Epithelial cell of esophagus (primary cell): Measurements from ENCODE around the gene RNPEP.
"Not testable (repeated sequence)": the region's sequence is repeated elsewhere in the genome, so short reads cannot be mapped to it uniquely, and the experiment has no call there.

Experiments
- DNase-seq: peaks from one replicate; pipeline ENCODE4 v3.0.0; 2010; ENCODE audit warnings: low read depth
- H3K4me3 ChIP-seq: 2 replicates; pipeline ENCODE4 v1.5.1; 2011; ENCODE audit warnings: mild to moderate bottlenecking, low read length, control low read depth
- TF ChIP-seq, protein P1 (sequence below): IDR thresholded peaks from 2 replicates; pipeline ENCODE4 v1.5.1; 2011; ENCODE audit warnings: low read depth, mild to moderate bottlenecking, low read length, control low read depth, inconsistent platforms; ENCODE audit not compliant: insufficient read depth; ENCODE audit errors: missing control alignments

Gene RNPEP

DNA sequence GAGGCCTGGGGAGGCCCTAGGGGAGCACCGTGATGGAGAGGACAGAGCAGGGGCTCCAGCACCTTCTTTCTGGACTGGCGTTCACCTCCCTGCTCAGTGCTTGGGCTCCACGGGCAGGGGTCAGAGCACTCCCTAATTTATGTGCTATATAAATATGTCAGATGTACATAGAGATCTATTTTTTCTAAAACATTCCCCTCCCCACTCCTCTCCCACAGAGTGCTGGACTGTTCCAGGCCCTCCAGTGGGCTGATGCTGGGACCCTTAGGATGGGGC, 33.2 kb downstream of the RNPEP start:
- no peak for DNase-seq
- H3K4me3 ChIP-seq, result no peak overlapping the region
- TF ChIP-seq, protein P1, sequence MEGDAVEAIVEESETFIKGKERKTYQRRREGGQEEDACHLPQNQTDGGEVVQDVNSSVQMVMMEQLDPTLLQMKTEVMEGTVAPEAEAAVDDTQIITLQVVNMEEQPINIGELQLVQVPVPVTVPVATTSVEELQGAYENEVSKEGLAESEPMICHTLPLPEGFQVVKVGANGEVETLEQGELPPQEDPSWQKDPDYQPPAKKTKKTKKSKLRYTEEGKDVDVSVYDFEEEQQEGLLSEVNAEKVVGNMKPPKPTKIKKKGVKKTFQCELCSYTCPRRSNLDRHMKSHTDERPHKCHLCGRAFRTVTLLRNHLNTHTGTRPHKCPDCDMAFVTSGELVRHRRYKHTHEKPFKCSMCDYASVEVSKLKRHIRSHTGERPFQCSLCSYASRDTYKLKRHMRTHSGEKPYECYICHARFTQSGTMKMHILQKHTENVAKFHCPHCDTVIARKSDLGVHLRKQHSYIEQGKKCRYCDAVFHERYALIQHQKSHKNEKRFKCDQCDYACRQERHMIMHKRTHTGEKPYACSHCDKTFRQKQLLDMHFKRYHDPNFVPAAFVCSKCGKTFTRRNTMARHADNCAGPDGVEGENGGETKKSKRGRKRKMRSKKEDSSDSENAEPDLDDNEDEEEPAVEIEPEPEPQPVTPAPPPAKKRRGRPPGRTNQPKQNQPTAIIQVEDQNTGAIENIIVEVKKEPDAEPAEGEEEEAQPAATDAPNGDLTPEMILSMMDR, result no peak

DNA sequence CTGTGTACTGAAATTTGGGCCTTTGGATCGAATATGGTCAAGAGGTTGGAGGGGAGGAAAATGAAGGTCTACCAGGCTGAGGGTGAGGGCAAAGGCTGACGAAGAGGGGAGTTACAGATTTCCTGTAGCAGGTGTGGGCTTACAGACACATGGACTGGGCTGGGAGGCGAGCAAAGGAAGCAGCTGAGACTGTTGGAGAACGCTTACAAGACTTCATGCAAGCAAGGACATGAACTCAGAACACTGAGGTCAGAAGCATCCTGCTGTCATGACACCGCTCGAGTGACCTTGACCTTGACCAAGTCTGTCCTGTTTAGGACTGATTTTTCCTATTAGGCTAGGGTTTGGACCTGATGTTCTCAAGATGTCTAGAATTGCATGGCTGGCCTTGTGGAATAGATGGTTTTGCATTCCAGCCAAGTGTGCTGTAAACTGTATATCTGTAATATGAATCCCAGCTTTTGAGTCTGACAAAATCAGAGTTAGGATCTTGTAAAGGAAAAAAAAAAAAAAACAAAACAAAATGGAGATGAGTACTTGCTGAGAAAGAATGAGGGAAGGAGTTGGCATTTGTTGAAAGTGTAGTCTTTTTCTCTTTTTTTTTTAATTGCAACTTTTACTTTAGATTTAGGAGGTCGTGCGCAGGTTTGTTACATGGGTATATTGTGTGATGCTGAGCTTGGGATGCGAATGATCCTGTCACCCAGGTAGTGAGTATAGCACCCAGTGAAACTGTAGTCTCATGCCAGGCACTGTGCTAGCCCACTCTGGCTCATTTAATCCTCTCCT, 33.8 kb downstream of the RNPEP start:
- no peak overlapping the region for H3K4me3 ChIP-seq
- no peak for DNase-seq
- TF ChIP-seq, protein P1, result no peak

DNA sequence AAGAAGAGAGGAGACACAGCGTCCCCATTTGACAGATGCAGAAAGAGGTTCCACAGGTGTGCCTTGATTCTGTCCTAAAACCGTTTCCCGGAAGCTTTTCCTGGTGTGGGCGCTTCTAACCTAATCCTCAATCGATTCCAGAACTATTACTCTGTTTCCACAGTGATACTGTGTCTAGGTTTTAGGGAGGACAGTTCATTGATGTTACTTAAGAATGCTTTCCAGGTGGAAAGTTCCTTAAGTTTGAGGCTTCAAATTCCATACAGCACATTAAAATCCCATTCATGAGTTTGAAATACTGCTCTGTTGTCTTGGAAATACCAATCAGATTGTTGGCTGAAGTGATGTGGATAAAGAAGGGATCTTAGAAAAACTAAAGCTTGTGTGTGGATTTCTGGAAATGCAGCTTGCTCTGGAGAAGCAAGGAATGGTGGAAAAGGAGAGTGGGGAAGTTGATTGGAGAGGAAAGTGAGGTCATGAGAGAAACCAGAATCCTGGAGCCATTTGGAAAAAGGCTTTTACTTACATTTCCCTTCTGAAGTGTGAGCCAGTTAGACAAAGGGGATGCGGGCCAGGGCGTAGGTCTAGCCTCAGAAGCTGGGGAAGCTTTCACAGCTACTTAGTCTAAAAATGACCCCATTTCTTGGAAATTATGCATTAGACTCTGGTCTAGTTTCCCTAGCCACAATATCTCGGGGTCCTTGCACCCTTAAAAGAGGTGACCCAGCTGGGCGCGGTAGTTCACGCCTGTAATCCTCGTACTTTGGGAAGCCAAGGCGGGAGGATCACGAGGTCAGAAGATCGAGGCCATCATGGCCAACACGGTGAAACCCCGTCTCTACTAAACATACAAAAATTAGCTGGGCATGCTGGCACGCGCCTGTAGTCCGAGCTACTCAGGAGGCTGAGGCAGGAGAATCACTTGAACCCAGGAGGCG, 34.6 kb downstream of the RNPEP start:
- DNase-seq, result no peak
- H3K4me3 ChIP-seq, result no peak overlapping the region
- TF ChIP-seq, protein P1, result no peak

DNA sequence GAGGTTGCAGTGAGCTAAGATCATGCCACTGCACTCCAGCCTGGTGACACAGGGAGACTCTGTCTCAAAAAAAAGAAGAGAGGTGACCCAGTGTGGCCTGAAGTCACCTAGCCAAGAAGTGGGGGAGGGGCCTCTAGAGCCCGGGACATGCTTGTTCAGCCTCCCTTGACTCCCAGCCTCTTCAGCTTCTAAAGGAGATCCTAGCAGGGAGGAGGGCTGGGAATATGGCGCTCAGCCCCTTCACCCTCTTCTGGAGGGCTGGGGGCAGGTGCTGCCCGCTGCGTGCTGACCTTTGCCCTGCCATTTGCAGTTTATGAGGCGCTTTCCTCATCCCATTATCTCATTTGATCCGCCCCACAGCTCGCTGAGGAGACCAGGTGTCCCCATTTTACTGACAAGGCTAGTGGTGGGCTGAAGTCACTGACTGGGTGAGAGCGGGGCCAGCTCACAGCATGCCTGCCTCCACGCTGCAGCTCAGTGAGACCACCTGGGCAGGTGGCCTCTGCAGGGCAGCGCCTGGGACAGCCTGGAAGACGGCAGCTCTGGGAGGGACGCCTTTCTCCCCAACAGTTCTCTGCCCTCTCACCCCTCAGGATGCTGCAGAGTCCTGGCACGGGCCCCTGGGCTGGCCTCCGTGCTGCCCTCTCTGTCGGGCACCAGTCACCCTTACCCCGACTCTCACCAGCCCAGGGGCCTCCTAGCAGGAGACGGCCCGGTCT, 35.5 kb downstream of the RNPEP start:
- H3K4me3 ChIP-seq, result no peak overlapping the region
- TF ChIP-seq, protein P1, result no peak
- DNase-seq, result no peak

DNA sequence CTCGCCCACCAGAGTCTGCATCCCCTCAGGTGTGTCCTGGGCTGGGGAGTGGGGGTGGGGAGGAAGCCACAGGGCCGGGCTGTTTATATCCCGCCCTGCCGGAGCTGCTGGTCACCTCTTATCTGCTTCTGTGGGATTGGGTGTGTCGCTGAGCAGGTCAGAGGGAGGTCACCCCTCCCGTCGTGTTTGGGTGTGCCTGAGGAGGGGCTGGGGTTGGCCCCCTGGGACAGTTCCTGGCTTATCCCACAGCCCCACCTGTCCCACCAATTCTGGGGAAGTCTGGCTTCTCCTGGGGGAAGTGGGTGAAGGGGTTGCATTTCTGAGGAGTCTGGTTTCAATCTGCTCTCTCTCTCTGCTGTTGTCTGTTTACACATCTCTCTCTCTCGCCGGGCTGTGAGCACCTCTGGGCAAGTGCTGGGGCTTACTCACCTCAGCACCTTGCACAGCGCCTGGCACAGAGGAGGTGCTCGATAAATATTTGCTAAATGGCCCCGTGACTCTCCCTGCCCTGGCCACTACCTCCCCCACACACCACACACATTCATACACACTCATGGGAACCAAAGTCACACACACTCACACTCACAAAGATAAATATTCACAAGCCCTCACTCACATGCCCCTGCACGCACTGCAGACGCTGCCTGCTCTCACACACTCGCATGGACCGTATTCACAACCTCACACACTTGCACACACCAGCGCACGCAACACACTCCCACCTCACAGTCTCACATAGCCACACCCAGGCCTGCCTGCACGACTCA, 36.2 kb downstream of the RNPEP start:
- DNase-seq, result peak; percentile 89
- no peak overlapping the region for H3K4me3 ChIP-seq
- TF ChIP-seq, protein P1, result no peak

DNA sequence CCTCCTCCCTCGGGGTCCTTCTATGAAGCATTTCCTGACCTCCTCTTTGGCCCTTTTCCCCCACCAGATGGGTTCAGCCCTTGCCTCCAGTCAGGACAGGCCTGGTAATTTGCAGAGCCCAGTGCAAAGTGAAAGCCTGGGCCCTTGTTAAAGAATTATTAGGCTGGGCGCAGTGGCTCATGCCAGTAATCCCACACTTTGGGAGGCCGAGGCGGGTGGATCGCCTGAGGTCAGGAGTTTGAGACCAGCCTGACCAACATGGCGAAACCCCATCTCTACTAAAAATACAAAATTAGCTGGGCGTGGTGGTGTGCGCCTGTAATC, 36.7 kb downstream of the RNPEP start:
- not testable (repeated sequence) for H3K4me3 ChIP-seq, DNase-seq
